Activated CD4-positive, alpha-beta T cell treated with anti-CD3 and anti-CD28 coated beads, Interleukin-2, amount 50 U/mL, for 16 hours (primary cell): ENCODE measurements around the gene IST1.

ENCODE experiments used
- DNase-seq: peaks from one replicate; pipeline ENCODE4 v3.0.0-alpha.2; 2020

Gene IST1

GRCh38 chr16:71969353-71969752 lies 74.0 kb downstream of the IST1 start:
- DNase-seq: no peak

GRCh38 chr16:71971571-71971970 lies 76.2 kb downstream of the IST1 start:
- DNase-seq: no peak

GRCh38 chr16:71972356-71972755 lies 77.0 kb downstream of the IST1 start:
- no peak for DNase-seq

GRCh38 chr16:71973001-71973400 lies 77.7 kb downstream of the IST1 start:
- DNase-seq: no peak

- DNase-seq: no peak
These were observed 78.9 kb downstream of the IST1 start for GRCh38 chr16:71974068-71974818.
